GM23248 (cell line): ENCODE measurements around the gene SLAMF7. TPM values are rescaled to one million over a fixed set of nuclear protein-coding genes. Genes with fewer than 3 reads are reported as not detected.

Experiments used
- DNase-seq: peaks from one replicate; pipeline ENCODE4 v3.0.0-alpha.2; 2015
- H2AFZ ChIP-seq: fragments of 200-600 bp; sonication (generic); 2 replicates; pipeline ENCODE4 v1.6.1; 2016; ENCODE audit warnings: antibody characterized with exemption
- H3F3A ChIP-seq: fragments of 200-600 bp; sonication (generic); 2 replicates; pipeline ENCODE4 v1.6.1; 2016; ENCODE audit warnings: mild to moderate bottlenecking, antibody characterized with exemption, mixed run types; ENCODE audit not compliant: insufficient read depth
- H3K27ac ChIP-seq: fragments of 200-600 bp; sonication (generic); 2 replicates; pipeline ENCODE4 v1.5.1; 2016; ENCODE audit warnings: mild to moderate bottlenecking
- H3K27me3 ChIP-seq: fragments of 200-600 bp; sonication (generic); replicated peaks from 2 replicates; pipeline ENCODE4 v1.6.1; 2016; ENCODE audit warnings: mild to moderate bottlenecking; ENCODE audit not compliant: insufficient read depth
- H3K36me3 ChIP-seq: fragments of 200-600 bp; sonication (generic); 2 replicates; pipeline ENCODE4 v1.6.1; 2016; ENCODE audit warnings: low read depth, mild to moderate bottlenecking
- H3K4me1 ChIP-seq: fragments of 200-600 bp; sonication (generic); 2 replicates; pipeline ENCODE4 v1.6.1; 2016; ENCODE audit warnings: mild to moderate bottlenecking; ENCODE audit not compliant: insufficient read depth
- H3K4me2 ChIP-seq: fragments of 200-600 bp; sonication (generic); one replicate; pipeline ENCODE4 v1.6.1; 2016; ENCODE audit warnings: mild to moderate bottlenecking; ENCODE audit not compliant: unreplicated experiment
- H3K4me3 ChIP-seq: fragments of 200-600 bp; sonication (generic); 2 replicates; pipeline ENCODE4 v1.5.1; 2016; ENCODE audit warnings: mild to moderate bottlenecking
- H3K79me2 ChIP-seq: fragments of 200-600 bp; sonication (generic); 2 replicates; pipeline ENCODE4 v1.6.1; 2016; ENCODE audit warnings: mild to moderate bottlenecking; ENCODE audit not compliant: insufficient read depth
- H3K9ac ChIP-seq: fragments of 200-600 bp; sonication (generic); 2 replicates; pipeline ENCODE4 v1.6.1; 2016; ENCODE audit warnings: mild to moderate bottlenecking
- H3K9me2 ChIP-seq: fragments of 200-600 bp; sonication (generic); 2 replicates; pipeline ENCODE4 v1.6.1; 2016; ENCODE audit warnings: mixed run types, mild to moderate bottlenecking, moderate library complexity; ENCODE audit not compliant: insufficient read depth
- H3K9me3 ChIP-seq: fragments of 200-600 bp; sonication (generic); one replicate; pipeline ENCODE4 v1.6.1; 2017; ENCODE audit warnings: low read depth
- H4K20me1 ChIP-seq: fragments of 200-600 bp; sonication (generic); 2 replicates; pipeline ENCODE4 v1.6.0; 2016; ENCODE audit not compliant: insufficient read depth
- EZH2 ChIP-seq: fragments of 200-600 bp; sonication (generic); IDR thresholded peaks from 2 replicates; pipeline ENCODE4 v1.6.1; 2018; ENCODE audit warnings: antibody characterized with exemption, mild to moderate bottlenecking; ENCODE audit not compliant: insufficient read depth, poor library complexity, severe bottlenecking
- EZH2phosphoT487 ChIP-seq: fragments of 200-600 bp; sonication (generic); IDR thresholded peaks from 2 replicates; pipeline ENCODE4 v1.6.1; 2018; ENCODE audit warnings: antibody characterized with exemption, moderate library complexity, mild to moderate bottlenecking, low read depth; ENCODE audit not compliant: insufficient read depth
- WGBS, 2 experiments: methylation state at CpG; one replicate each; pipeline ENCODE4 v1.1.6; 2015 to 2017; ENCODE audit warnings: low lambda C conversion rate in 2 of 2, low coverage in 1 of 2; ENCODE audit errors: missing lambda C conversion rate in 2 of 2; 5-methylcytosine and 5-hydroxymethylcytosine counted together
- in situ Hi-C: fragments of 300-500 bp; cut with MboI; formaldehyde crosslinking; loops from 2 replicates; pipeline ENCODE4 v1.15.0; 2020
- polyA plus RNA-seq: library from polyadenylated mRNA; unstranded; fragments of >200 nt; fragmentation: Nextera tagmentation; extraction: Ambion mirVana; gene quantifications from 2 replicates; pipeline ENCODE4 v1.2.1, GENCODE V29; 2016
- total RNA-seq: library from RNA; depleted of rRNA; stranded (reverse); fragments of >200 nt; shearing (Covaris generic); gene quantifications from 2 replicates; pipeline ENCODE4 v1.2.3, GENCODE V29; 2014

SLAMF7 gene
- total and polyA plus RNA-seq, 2 experiments from 2014 or later, result not detected

- Histone ChIP-seq H3K4me3 (no peak overlapping the region), H3K9ac (no peak overlapping the region), H3K4me1 (no peaks in the 10 kb centered on the region), H3K27ac (no peak overlapping the region), H3K4me2 (no peak overlapping the region), H4K20me1 (no peaks in the 10 kb centered on the region), H3F3A (no peaks in the 10 kb centered on the region), H3K36me3 (no peaks in the 10 kb centered on the region), H3K9me3 (no peaks in the 10 kb centered on the region), H2AFZ (no peak overlapping the region), H3K9me2 (no peaks in the 10 kb centered on the region), H3K27me3 (peaks cover 7% of the 10 kb centered on the region), H3K79me2 (no peaks in the 10 kb centered on the region)
- WGBS, 2 experiments, result 71 to 81% methylated on average over 1 of the region's 1 CpG
- in situ Hi-C loops, result no loop called here
- TF ChIP-seq EZH2 (no peak), EZH2phosphoT487 (no peak)
- no peak for DNase-seq
Measured at GRCh38 chr1:160716013-160716412, 23.0 kb upstream of the SLAMF7 start.

DNA sequence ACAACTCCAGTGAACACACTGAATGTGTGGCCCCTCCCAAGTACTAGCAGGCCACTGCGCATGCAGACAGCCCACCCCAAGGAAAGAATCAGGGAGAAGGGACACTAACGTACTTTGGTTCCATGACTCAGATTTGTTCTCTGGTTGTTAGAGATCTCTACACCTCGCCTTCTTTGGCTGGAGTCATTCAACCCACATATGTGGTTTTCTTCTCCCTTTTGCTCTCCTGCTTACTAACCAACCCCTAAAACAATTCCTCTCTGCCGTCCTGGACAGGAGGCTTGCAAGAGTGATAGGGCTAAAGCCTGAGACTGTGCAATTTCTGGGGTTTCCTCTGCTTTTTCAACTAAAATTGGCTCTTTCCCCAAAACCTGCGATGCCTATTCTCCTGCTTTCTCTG lies 21.7 kb upstream of the SLAMF7 start:
- H3K4me2 ChIP-seq, result no peak overlapping the region
- H3K4me1 ChIP-seq, result no peaks in the 10 kb centered on the region
- H3K79me2 ChIP-seq, result no peaks in the 10 kb centered on the region
- DNase-seq, result no peak
- TF ChIP-seq EZH2 (no peak), EZH2phosphoT487 (no peak)
- 29 to 37% methylated on average over 5 of the region's 5 CpGs for WGBS, 2 experiments
- no peaks in the 10 kb centered on the region for H3K9me3 ChIP-seq
- H3K9ac ChIP-seq, result no peak overlapping the region
- no peaks in the 10 kb centered on the region for H3F3A ChIP-seq
- no peak overlapping the region for H3K27ac ChIP-seq
- H3K4me3 ChIP-seq, result no peak overlapping the region
- H3K36me3 ChIP-seq, result no peaks in the 10 kb centered on the region
- H4K20me1 ChIP-seq, result no peaks in the 10 kb centered on the region
- in situ Hi-C loops, result no loop called here
- peaks cover 8% of the 10 kb centered on the region for H3K27me3 ChIP-seq
- no peaks in the 10 kb centered on the region for H3K9me2 ChIP-seq
- no peak overlapping the region for H2AFZ ChIP-seq

DNA sequence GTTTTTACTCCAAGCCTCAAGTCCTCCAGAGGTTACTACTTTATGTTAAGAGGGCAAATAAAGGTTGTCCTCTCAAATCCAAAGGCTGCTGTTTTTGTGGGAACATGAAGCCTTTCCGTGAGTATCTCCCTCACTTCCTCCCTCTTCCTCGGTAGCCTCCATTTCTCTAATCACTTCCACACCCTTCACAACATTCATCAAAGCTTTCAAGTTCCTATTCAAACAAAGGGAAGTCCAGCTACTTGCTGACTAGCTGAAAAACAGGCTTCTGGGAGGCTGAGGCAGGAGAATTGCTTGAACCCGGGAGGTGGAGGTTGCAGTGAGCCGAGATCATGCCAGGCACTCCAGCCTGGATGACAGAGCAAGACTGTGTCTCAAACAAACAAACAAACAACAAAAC lies 20.8 kb upstream of the SLAMF7 start:
- TF ChIP-seq EZH2 (no peak), EZH2phosphoT487 (no peak)
- no peaks in the 10 kb centered on the region for H3K9me2 ChIP-seq
- H3K4me1 ChIP-seq, result no peaks in the 10 kb centered on the region
- H3K27me3 ChIP-seq, result peaks cover 15% of the 10 kb centered on the region; the same call in 1 of the 2 replicates
- no peaks in the 10 kb centered on the region for H3F3A ChIP-seq
- in situ Hi-C loops, result no loop called here
- H4K20me1 ChIP-seq, result no peaks in the 10 kb centered on the region
- H3K79me2 ChIP-seq, result no peaks in the 10 kb centered on the region
- H3K9me3 ChIP-seq, result no peaks in the 10 kb centered on the region
- no peak overlapping the region for H3K9ac ChIP-seq
- 16 to 19% methylated on average over 4 of the region's 4 CpGs for WGBS, 2 experiments
- no peak overlapping the region for H2AFZ ChIP-seq
- H3K27ac ChIP-seq, result no peak overlapping the region
- no peak for DNase-seq
- no peak overlapping the region for H3K4me3 ChIP-seq
- H3K4me2 ChIP-seq, result no peak overlapping the region
- no peaks in the 10 kb centered on the region for H3K36me3 ChIP-seq

DNA sequence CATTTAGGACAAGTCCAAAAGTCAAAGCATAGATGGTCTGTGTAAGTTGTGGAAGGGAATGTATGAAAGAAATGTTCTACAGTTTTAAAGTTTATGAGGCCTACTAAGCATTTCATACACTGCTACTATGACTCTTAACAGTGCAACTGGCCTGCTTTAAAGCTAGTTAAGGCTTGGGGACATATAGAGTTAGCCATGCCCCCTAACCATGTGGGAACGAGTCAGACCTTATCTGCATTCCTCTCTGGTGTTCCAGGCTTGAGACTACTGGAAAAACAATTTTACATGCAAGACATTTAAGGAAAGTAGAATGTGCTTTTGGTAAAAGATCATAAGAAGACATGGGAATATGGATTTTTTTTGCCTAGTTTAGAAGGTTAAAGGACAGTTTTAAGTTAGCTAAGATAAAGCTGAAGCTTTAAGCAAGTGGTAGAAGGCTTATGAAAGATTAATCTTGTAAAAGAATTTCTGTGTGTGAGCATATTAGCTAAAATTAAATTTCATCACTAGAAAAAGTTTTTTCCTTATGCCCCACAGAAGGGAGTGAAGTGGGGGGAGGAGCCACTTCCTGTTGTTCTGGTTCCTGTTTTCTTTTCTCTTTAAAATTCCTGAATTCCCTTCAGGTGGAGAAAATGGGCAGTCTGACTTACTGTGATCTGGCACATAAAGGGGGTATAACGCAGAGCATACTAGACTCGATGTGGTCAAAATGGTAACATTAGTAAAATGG lies 18.5 kb upstream of the SLAMF7 start:
- no peak for DNase-seq
- no peak overlapping the region for H2AFZ ChIP-seq
- no peak overlapping the region for H3K4me2 ChIP-seq
- no peaks in the 10 kb centered on the region for H3K9me2 ChIP-seq
- H3K27me3 ChIP-seq, result peaks cover 20% of the 10 kb centered on the region; the same call in 1 of the 2 replicates
- no peaks in the 10 kb centered on the region for H3K79me2 ChIP-seq
- no peaks in the 10 kb centered on the region for H3K4me1 ChIP-seq
- TF ChIP-seq EZH2 (no peak), EZH2phosphoT487 (no peak)
- no peaks in the 10 kb centered on the region for H4K20me1 ChIP-seq
- H3K9ac ChIP-seq, result no peak overlapping the region
- no peak overlapping the region for H3K4me3 ChIP-seq
- 45 to 48% methylated on average over 3 of the region's 3 CpGs for WGBS, 2 experiments
- no peaks in the 10 kb centered on the region for H3K36me3 ChIP-seq
- H3F3A ChIP-seq, result no peaks in the 10 kb centered on the region
- in situ Hi-C loops, result no loop called here
- H3K27ac ChIP-seq, result no peak overlapping the region
- H3K9me3 ChIP-seq, result no peaks in the 10 kb centered on the region
